22Rv1 (cell line): Measurements from ENCODE around the gene LGI4.

Source experiments
- ZFX ChIP-seq: fragments of 450-650 bp; IDR thresholded peaks from 2 replicates; pipeline ENCODE4 v1.6.1; 2017; ENCODE audit warnings: antibody characterized with exemption, borderline replicate concordance
- TF ChIP-seq, protein P1 (sequence below): fragments of 450-650 bp; IDR thresholded peaks from 2 replicates; pipeline ENCODE4 v1.5.1; 2017; ENCODE audit warnings: mild to moderate bottlenecking

- TF ChIP-seq, protein P1, sequence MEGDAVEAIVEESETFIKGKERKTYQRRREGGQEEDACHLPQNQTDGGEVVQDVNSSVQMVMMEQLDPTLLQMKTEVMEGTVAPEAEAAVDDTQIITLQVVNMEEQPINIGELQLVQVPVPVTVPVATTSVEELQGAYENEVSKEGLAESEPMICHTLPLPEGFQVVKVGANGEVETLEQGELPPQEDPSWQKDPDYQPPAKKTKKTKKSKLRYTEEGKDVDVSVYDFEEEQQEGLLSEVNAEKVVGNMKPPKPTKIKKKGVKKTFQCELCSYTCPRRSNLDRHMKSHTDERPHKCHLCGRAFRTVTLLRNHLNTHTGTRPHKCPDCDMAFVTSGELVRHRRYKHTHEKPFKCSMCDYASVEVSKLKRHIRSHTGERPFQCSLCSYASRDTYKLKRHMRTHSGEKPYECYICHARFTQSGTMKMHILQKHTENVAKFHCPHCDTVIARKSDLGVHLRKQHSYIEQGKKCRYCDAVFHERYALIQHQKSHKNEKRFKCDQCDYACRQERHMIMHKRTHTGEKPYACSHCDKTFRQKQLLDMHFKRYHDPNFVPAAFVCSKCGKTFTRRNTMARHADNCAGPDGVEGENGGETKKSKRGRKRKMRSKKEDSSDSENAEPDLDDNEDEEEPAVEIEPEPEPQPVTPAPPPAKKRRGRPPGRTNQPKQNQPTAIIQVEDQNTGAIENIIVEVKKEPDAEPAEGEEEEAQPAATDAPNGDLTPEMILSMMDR = no peak
- no peak for TF ChIP-seq ZFX
These were observed 29.2 kb downstream of the LGI4 start for GRCh38 chr19:35105411-35106290.
